Osteoblast (primary cell): ENCODE results near the gene GPR78. TPM values are rescaled to one million over a fixed set of nuclear protein-coding genes. Genes with fewer than 3 reads are reported as not detected.

Source experiments
- DNase-seq: peaks from one replicate; pipeline ENCODE4 v3.0.0; 2011; ENCODE audit warnings: low spot score, mixed read lengths; ENCODE audit not compliant: insufficient read length; ENCODE audit errors: missing footprints
- H2AFZ ChIP-seq: 2 replicates; pipeline ENCODE4 v1.6.0; 2011; ENCODE audit warnings: mild to moderate bottlenecking, low read length
- H3K27ac ChIP-seq: 2 replicates; pipeline ENCODE4 v1.5.1; 2011; ENCODE audit warnings: mild to moderate bottlenecking, low read depth, low read length, moderate library complexity
- H3K27me3 ChIP-seq: 2 replicates; pipeline ENCODE4 v1.6.0; 2012; ENCODE audit warnings: mild to moderate bottlenecking, control low read depth, inconsistent platforms, low read length, moderate library complexity; ENCODE audit not compliant: insufficient read depth
- H3K36me3 ChIP-seq: 2 replicates; pipeline ENCODE4 v1.5.1; 2011; ENCODE audit warnings: mild to moderate bottlenecking, low read length, control low read depth, moderate library complexity; ENCODE audit not compliant: insufficient read depth
- H3K4me1 ChIP-seq: 2 replicates; pipeline ENCODE4 v1.5.1; 2011; ENCODE audit warnings: mild to moderate bottlenecking, low read length, control low read depth, moderate library complexity; ENCODE audit not compliant: insufficient read depth
- H3K4me2 ChIP-seq: 2 replicates; pipeline ENCODE4 v1.6.0; 2011; ENCODE audit warnings: mild to moderate bottlenecking, low read length; ENCODE audit not compliant: insufficient read depth
- H3K4me3 ChIP-seq: fragments of 200-600 bp; sonication (generic); 3 replicates; pipeline ENCODE4 v1.5.1; 2012; ENCODE audit warnings: mild to moderate bottlenecking, low read length, inconsistent platforms; ENCODE audit not compliant: insufficient read depth
- H3K79me2 ChIP-seq: 2 replicates; pipeline ENCODE4 v1.6.0; 2012; ENCODE audit warnings: mild to moderate bottlenecking, low read length, control low read depth, inconsistent platforms; ENCODE audit not compliant: insufficient read depth
- H3K9me3 ChIP-seq: 2 replicates; pipeline ENCODE4 v1.5.1; 2011; ENCODE audit warnings: low read depth, low read length, control low read depth
- H4K20me1 ChIP-seq: 2 replicates; pipeline ENCODE4 v1.6.0; 2012; ENCODE audit warnings: mild to moderate bottlenecking, low read length, control low read depth; ENCODE audit not compliant: insufficient read depth
- total RNA-seq: library from RNA; depleted of rRNA; stranded (reverse); fragments of >200 nt; gene quantifications from 2 replicates; pipeline ENCODE4 v1.2.3, GENCODE V29; 2012
- TF ChIP-seq, protein P1 (sequence below): IDR thresholded peaks from 2 replicates; pipeline ENCODE4 v1.5.1; 2011; ENCODE audit warnings: mild to moderate bottlenecking, low read depth, low read length, moderate library complexity; ENCODE audit errors: extremely low read depth

GPR78 gene
- total RNA-seq, 1 donor = 1.8 TPM

DNA sequence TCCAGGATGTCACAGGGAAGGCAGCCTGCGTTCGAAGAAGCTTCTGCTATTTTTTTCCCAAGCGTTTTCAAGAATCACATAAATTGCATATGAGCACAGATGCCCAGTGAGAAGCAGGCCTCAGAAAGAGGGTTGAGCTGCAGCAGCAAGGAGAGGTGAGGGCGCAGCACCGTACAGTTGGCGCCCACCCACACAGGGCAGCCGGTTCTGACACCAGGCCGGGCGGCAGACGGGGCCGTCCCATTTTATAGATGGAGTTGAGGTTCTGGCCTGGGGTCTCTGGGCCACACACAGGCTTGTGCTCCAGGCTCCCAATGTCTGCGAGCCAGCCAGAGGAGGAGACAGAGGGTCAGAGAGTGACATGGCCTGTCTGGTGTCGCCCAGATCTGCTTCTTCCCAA, 35.2 kb downstream of the GPR78 start:
- TF ChIP-seq, protein P1, sequence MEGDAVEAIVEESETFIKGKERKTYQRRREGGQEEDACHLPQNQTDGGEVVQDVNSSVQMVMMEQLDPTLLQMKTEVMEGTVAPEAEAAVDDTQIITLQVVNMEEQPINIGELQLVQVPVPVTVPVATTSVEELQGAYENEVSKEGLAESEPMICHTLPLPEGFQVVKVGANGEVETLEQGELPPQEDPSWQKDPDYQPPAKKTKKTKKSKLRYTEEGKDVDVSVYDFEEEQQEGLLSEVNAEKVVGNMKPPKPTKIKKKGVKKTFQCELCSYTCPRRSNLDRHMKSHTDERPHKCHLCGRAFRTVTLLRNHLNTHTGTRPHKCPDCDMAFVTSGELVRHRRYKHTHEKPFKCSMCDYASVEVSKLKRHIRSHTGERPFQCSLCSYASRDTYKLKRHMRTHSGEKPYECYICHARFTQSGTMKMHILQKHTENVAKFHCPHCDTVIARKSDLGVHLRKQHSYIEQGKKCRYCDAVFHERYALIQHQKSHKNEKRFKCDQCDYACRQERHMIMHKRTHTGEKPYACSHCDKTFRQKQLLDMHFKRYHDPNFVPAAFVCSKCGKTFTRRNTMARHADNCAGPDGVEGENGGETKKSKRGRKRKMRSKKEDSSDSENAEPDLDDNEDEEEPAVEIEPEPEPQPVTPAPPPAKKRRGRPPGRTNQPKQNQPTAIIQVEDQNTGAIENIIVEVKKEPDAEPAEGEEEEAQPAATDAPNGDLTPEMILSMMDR = no peak
- Histone ChIP-seq H3K4me3 (no peak overlapping the region), H3K9me3 (no peaks in the 10 kb centered on the region), H3K79me2 (no peaks in the 10 kb centered on the region), H4K20me1 (peaks cover 14% of the 10 kb centered on the region), H3K4me2 (no peak overlapping the region), H3K36me3 (peaks cover 3% of the 10 kb centered on the region), H3K4me1 (no peaks in the 10 kb centered on the region), H3K27ac (no peak overlapping the region), H2AFZ (no peak overlapping the region), H3K27me3 (no peaks in the 10 kb centered on the region)
- no peak for DNase-seq

DNA sequence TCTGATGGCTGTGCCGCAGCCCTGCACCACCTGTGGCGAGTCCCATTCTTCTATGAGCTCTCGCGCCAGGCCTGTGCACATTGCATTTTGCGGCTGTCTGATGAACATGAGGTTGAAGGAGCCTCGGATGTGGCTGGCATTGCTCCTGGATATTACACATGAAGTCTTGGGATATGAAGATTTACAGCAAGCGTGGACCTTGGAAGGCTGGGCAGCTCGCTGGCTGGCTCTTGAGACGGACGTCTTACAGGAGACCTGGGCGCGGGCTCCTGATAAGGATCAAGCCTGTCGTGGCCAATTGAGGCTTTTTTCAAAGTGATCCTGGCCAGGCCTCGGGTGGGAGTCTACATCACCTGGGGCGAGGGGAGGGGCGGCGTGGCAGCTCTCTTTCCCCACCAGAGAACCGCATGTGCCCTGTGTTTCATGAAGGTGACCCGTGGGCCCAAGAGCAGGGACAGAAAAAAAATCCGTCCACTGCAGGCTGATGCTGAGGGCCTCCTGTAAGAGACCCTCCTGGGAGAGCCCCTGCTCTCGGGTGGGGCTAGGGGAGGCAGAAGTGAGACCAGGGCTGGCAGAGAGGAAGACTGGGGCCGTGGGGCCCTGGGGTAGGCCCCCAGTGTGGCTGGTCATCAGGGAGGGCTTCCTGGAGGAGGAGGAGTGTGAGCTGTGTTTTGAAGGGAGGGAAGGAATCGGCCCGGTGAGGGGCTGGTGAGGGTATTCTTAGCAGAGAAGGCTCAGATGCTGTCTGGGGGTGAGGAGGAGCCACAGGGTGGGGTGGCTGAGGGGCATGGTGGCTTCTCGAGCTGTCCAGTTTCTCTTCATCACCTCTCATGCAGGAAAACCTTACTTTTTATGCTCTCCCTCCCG, 36.0 kb downstream of the GPR78 start:
- no peak overlapping the region for H3K27ac ChIP-seq
- no peak overlapping the region for H3K4me2 ChIP-seq
- H3K36me3 ChIP-seq = peaks cover 3% of the 10 kb centered on the region
- no peaks in the 10 kb centered on the region for H3K9me3 ChIP-seq
- H4K20me1 ChIP-seq = peaks cover 7% of the 10 kb centered on the region
- H3K4me1 ChIP-seq = no peaks in the 10 kb centered on the region
- TF ChIP-seq, protein P1 = no peak
- no peak overlapping the region for H2AFZ ChIP-seq
- H3K79me2 ChIP-seq = no peaks in the 10 kb centered on the region
- H3K27me3 ChIP-seq = no peaks in the 10 kb centered on the region
- DNase-seq = peak; percentile 81
- no peak overlapping the region for H3K4me3 ChIP-seq

DNA sequence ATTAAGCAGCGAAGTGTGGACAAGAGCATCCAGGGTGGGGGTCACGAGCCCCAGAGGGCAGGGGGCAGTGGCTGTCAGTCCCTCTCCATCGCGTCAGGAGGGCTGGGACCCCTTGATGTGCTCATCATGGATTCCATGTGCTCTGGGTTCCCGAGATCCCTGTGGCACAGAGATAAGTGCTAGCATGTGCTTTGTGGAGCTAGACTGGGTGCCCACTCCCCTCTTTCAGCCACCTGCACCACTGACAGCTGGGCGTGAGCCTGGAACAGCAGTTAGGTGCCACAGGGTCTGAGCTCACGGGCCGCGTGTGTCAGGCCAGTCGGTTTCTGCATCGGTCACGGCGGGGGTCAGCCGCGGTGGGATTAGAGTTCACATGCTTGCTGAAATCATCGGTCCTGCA, 36.6 kb downstream of the GPR78 start:
- Histone ChIP-seq H3K27me3 (no peaks in the 10 kb centered on the region), H4K20me1 (peaks cover 3% of the 10 kb centered on the region), H3K36me3 (peaks cover 3% of the 10 kb centered on the region), H3K4me2 (no peak overlapping the region), H3K9me3 (no peaks in the 10 kb centered on the region), H3K79me2 (no peaks in the 10 kb centered on the region), H3K27ac (no peak overlapping the region), H3K4me3 (no peak overlapping the region), H3K4me1 (no peaks in the 10 kb centered on the region), H2AFZ (no peak overlapping the region)
- no peak for DNase-seq
- TF ChIP-seq, protein P1 = no peak

DNA sequence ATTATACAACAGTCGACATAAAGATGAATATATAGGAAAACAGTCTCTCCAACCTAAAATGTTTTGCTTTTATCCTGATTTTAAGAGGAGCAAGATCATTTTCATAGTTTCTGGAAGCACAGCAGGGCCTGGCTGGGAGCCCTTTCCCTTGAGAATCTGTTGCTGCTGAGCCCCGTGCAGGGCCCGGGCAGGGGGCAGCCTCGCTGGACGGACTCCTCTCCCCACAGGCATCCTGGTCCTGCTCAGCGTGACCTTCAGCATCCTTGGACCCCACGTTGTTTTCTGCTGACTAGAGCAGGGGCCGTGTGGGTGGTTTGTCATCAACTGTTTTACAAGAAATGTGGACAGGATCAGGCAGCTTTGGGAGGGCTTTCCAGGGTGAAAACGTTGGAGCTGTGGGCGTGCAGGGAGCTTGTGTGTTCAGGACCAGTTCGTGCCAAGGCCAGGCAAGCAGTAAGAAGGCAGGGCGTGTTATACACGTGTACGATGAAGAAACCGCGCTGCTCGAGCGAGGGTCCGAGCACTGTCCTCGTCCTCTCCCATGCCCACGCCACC, 37.4 kb downstream of the GPR78 start:
- H3K36me3 ChIP-seq = peaks cover 3% of the 10 kb centered on the region
- no peak overlapping the region for H3K27ac ChIP-seq
- H3K27me3 ChIP-seq = no peaks in the 10 kb centered on the region
- no peaks in the 10 kb centered on the region for H3K9me3 ChIP-seq
- TF ChIP-seq, protein P1 = no peak
- no peaks in the 10 kb centered on the region for H3K79me2 ChIP-seq
- H3K4me3 ChIP-seq = no peak overlapping the region
- H3K4me1 ChIP-seq = no peaks in the 10 kb centered on the region
- no peak overlapping the region for H2AFZ ChIP-seq
- H4K20me1 ChIP-seq = peaks cover 3% of the 10 kb centered on the region
- no peak overlapping the region for H3K4me2 ChIP-seq
- DNase-seq = peak; percentile 86
